Prostate gland (tissue), 2 donors: Measurements from ENCODE around the gene GABRB2. TPM values are rescaled to one million over a fixed set of nuclear protein-coding genes. Genes with fewer than 3 reads are reported as not detected.

Experiments
- DNase-seq: peaks from one replicate; pipeline ENCODE4 v3.0.0-alpha.2; 2019; ENCODE audit warnings: low spot score
- H3K27ac ChIP-seq, 2 donors: fragments of 200-600 bp; sonication (generic); 2 replicates each; pipeline ENCODE4 v1.5.1; 2017 to 2019
- H3K27me3 ChIP-seq: fragments of 200-600 bp; sonication (generic); replicated peaks from 2 replicates; pipeline ENCODE4 v1.5.1; 2019; ENCODE audit not compliant: insufficient read depth
- H3K36me3 ChIP-seq, 2 donors: fragments of 200-600 bp; sonication (generic); 1 replicate in 1 of 2; 2 replicates in 1 of 2; pipeline versions ENCODE4 v1.5.1 to v1.8.1; 2017 to 2019
- H3K4me1 ChIP-seq: fragments of 200-600 bp; sonication (generic); replicated peaks from 2 replicates; pipeline ENCODE4 v1.5.1; 2019
- H3K4me3 ChIP-seq, 2 donors: fragments of 200-600 bp; sonication (generic); 2 replicates each; pipeline ENCODE4 v1.5.1; 2017 to 2019
- H3K9me3 ChIP-seq: fragments of 200-600 bp; sonication (generic); 2 replicates; pipeline ENCODE4 v1.5.1; 2017
- CTCF ChIP-seq, 4 experiments: fragments of 200-600 bp in 2 of 4; fragments of 450-650 bp in 2 of 4; sonication (generic) in 2 of 4; IDR thresholded peaks; 1 replicate in 3 of 4; 2 replicates in 1 of 4; pipeline ENCODE4 v1.5.1; 2016 to 2019; ENCODE audit warnings: antibody characterized with exemption in 4 of 4, mild to moderate bottlenecking in 2 of 4, moderate library complexity in 2 of 4
- POLR2A ChIP-seq: fragments of 450-650 bp; IDR thresholded peaks from one replicate; pipeline ENCODE4 v1.6.1; 2016; ENCODE audit warnings: antibody characterized with exemption, mild to moderate bottlenecking
- POLR2AphosphoS5 ChIP-seq: sonication (generic); formaldehyde crosslinking; IDR thresholded peaks from one replicate; pipeline ENCODE4 v1.6.1; 2017; ENCODE audit warnings: antibody characterized with exemption
- WGBS: methylation state at CpG from one replicate; pipeline ENCODE4 v1.1.5; 2018; 5-methylcytosine and 5-hydroxymethylcytosine counted together
- intact Hi-C: fragments of 100-400 bp; cut with DNase I; formaldehyde crosslinking; loops from one replicate; pipeline ENCODE4 v1.14.2; 2022
- total RNA-seq, 2 donors: library from RNA; depleted of rRNA; stranded (reverse); fragments of >200 nt; gene quantifications; one replicate each; pipeline ENCODE4 v1.1.0, GENCODE V29; 2016

Gene GABRB2
- total RNA-seq, 2 donors from 2014 or later = 1.1 TPM; not detected in 1

GRCh38 chr5:161278739-161279660, 267.5 kb downstream of the GABRB2 start:
- 88% methylated on average over 4 of the region's 4 CpGs for WGBS
- intact Hi-C loops = no loop called here

GRCh38 chr5:161277011-161277410, 269.5 kb downstream of the GABRB2 start:
- no peak overlapping the region for H3K27ac ChIP-seq
- no peaks in the 10 kb centered on the region for H3K36me3 ChIP-seq
- no peaks in the 10 kb centered on the region for H3K4me1 ChIP-seq
- DNase-seq = no peak
- no peaks in the 10 kb centered on the region for H3K9me3 ChIP-seq
- H3K27me3 ChIP-seq = no peaks in the 10 kb centered on the region
- H3K4me3 ChIP-seq = no peak overlapping the region
- intact Hi-C loops = no loop called here
- TF ChIP-seq POLR2A (no peak), POLR2AphosphoS5 (no peak), CTCF (IDR thresholded peaks at IDR 0.05) (no peak)
- 58% methylated on average over 1 of the region's 1 CpG for WGBS

More at GRCh38 chr5:161278739-161279660, 267.5 kb downstream of the GABRB2 start:
- no peak overlapping the region for H3K4me3 ChIP-seq
- H3K36me3 ChIP-seq = no peaks in the 10 kb centered on the region
- no peak overlapping the region for H3K27ac ChIP-seq
- no peaks in the 10 kb centered on the region for H3K27me3 ChIP-seq
- no peaks in the 10 kb centered on the region for H3K4me1 ChIP-seq
- DNase-seq = no peak
- no peaks in the 10 kb centered on the region for H3K9me3 ChIP-seq
- TF ChIP-seq POLR2A (no peak), CTCF (IDR thresholded peaks at IDR 0.05) (no peak), POLR2AphosphoS5 (no peak)

- TF ChIP-seq CTCF (IDR thresholded peaks at IDR 0.05) = no peak
- TF ChIP-seq POLR2AphosphoS5 = no peak
- no peak for TF ChIP-seq POLR2A
- intact Hi-C loops = no loop called here
- Histone ChIP-seq H3K27me3 (no peaks in the 10 kb centered on the region), H3K36me3 (no peaks in the 10 kb centered on the region), H3K4me1 (no peaks in the 10 kb centered on the region), H3K4me3 (no peak overlapping the region), H3K9me3 (no peaks in the 10 kb centered on the region), H3K27ac (no peak overlapping the region)
- 82% methylated on average over 2 of the region's 2 CpGs for WGBS
- no peak for DNase-seq
These were observed 271.6 kb downstream of the GABRB2 start for GRCh38 chr5:161274951-161275350.

GRCh38 chr5:161273410-161273809, 273.1 kb downstream of the GABRB2 start:
- H3K4me3 ChIP-seq = no peak overlapping the region
- H3K36me3 ChIP-seq = no peaks in the 10 kb centered on the region
- TF ChIP-seq POLR2AphosphoS5 (no peak), CTCF (IDR thresholded peaks at IDR 0.05) (no peak), POLR2A (no peak)
- no peak overlapping the region for H3K27ac ChIP-seq
- intact Hi-C loops = no loop called here
- DNase-seq = no peak
- no peaks in the 10 kb centered on the region for H3K27me3 ChIP-seq
- no peaks in the 10 kb centered on the region for H3K4me1 ChIP-seq
- no peaks in the 10 kb centered on the region for H3K9me3 ChIP-seq

GRCh38 chr5:161271816-161272215, 274.7 kb downstream of the GABRB2 start:
- no peak for TF ChIP-seq POLR2AphosphoS5
- no peak for TF ChIP-seq CTCF (IDR thresholded peaks at IDR 0.05)
- no peak for TF ChIP-seq POLR2A
- WGBS = 87% methylated on average over 1 of the region's 1 CpG
- DNase-seq = no peak
- intact Hi-C loops = no loop called here
- no peak overlapping the region for H3K27ac ChIP-seq
- no peak overlapping the region for H3K4me3 ChIP-seq
- H3K36me3 ChIP-seq = no peaks in the 10 kb centered on the region
- no peaks in the 10 kb centered on the region for H3K27me3 ChIP-seq
- no peaks in the 10 kb centered on the region for H3K9me3 ChIP-seq
- no peaks in the 10 kb centered on the region for H3K4me1 ChIP-seq
